Measurements from ENCODE around the gene OPCML. TPM values are rescaled to one million over a fixed set of nuclear protein-coding genes. Genes with fewer than 3 reads are reported as not detected.

Gene OPCML
- total RNA-seq, 1 experiment from 2014 or later: not detected

DNA sequence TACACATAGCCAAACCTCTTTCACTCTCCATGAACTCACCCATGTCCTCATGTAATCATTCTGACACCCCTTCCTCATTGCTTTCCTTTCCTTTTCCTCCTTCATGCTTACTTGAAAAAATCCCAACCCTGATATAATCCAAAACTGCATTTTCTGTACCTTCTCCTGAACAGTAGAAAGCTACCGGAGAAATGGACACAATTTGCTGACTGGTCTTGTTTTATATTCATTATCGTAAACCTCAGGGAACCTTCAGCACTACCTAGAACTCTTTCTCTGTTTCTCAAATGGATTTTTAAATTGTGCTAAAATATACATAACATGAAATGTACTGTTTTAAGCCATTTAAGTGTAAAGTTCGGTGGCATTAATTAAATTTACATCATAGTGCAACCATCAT lies 1165.0 kb downstream of the OPCML start:
- Histone ChIP-seq H3K27me3 (ENCODE audit: insufficient read depth, low read depth) (no peaks in the 10 kb centered on the region), H3K79me2 (ENCODE audit: low read depth) (no peaks in the 10 kb centered on the region), H3K9me3 (ENCODE audit: insufficient read depth, low read depth) (no peaks in the 10 kb centered on the region; the same call in 1 of the 2 replicates), H4K20me1 (ENCODE audit: insufficient read depth) (no peaks in the 10 kb centered on the region), H3K36me3 (ENCODE audit: low read depth) (no peaks in the 10 kb centered on the region), H3K4me3 (no peak overlapping the region), H2AFZ (no peak overlapping the region), H3K4me2 (no peak overlapping the region), H3K27ac (no peak overlapping the region), H3K9me2 (ENCODE audit: insufficient read depth) (no peaks in the 10 kb centered on the region), H3F3A (ENCODE audit: insufficient read depth, low read depth) (no peaks in the 10 kb centered on the region), H3K4me1 (replicated peaks; ENCODE audit: insufficient read depth) (no peaks in the 10 kb centered on the region)
- no TSS peak for BruUV-seq (replicated peaks)
- no peak for DNase-seq
- POLR2A ChIA-PET (ENCODE audit: unreplicated experiment): no interaction called here
- CTCF ChIA-PET: no interaction called here
- TF ChIP-seq, protein P1, sequence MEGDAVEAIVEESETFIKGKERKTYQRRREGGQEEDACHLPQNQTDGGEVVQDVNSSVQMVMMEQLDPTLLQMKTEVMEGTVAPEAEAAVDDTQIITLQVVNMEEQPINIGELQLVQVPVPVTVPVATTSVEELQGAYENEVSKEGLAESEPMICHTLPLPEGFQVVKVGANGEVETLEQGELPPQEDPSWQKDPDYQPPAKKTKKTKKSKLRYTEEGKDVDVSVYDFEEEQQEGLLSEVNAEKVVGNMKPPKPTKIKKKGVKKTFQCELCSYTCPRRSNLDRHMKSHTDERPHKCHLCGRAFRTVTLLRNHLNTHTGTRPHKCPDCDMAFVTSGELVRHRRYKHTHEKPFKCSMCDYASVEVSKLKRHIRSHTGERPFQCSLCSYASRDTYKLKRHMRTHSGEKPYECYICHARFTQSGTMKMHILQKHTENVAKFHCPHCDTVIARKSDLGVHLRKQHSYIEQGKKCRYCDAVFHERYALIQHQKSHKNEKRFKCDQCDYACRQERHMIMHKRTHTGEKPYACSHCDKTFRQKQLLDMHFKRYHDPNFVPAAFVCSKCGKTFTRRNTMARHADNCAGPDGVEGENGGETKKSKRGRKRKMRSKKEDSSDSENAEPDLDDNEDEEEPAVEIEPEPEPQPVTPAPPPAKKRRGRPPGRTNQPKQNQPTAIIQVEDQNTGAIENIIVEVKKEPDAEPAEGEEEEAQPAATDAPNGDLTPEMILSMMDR (conservative IDR thresholded peaks at IDR 0.05): no peak
- no peak for TF ChIP-seq EZH2 (IDR thresholded peaks at IDR 0.05; ENCODE audit: low read depth)
- intact Hi-C loops (cut with micrococcal nuclease; ENCODE audit: unreplicated experiment): no loop called here

DNA sequence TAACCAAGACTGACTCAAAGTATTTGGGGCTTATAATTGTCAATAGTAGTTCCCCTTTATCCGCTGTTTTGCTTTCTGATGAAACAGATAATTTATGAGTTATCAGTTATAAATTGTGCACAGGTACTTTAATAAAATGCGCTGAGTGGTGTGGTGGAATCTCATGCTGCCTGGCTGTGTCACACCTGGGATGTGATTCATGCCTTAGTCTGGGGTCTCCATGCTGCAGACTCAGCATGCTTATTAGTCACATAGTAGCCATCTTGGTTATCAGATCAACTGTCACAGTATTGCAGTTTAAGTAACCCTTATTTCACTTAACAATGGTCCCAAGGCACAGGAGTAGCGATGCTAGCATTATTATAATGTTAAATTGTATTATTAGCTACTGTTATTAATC lies 1166.7 kb downstream of the OPCML start:
- no TSS peak for BruUV-seq (replicated peaks)
- no peak for TF ChIP-seq EZH2 (IDR thresholded peaks at IDR 0.05; ENCODE audit: low read depth)
- TF ChIP-seq, protein P1 (conservative IDR thresholded peaks at IDR 0.05): no peak

More for the DNA sequence above, 1166.7 kb downstream of the OPCML start:
- POLR2A ChIA-PET (ENCODE audit: unreplicated experiment): no interaction called here
- CTCF ChIA-PET: no interaction called here
- no peaks in the 10 kb centered on the region for H3K36me3 ChIP-seq (ENCODE audit: low read depth)
- H3K79me2 ChIP-seq (ENCODE audit: low read depth): no peaks in the 10 kb centered on the region
- DNase-seq: no peak
- no peak overlapping the region for H3K4me2 ChIP-seq
- no peak overlapping the region for H2AFZ ChIP-seq
- intact Hi-C loops (cut with micrococcal nuclease; ENCODE audit: unreplicated experiment): no loop called here
- no peak overlapping the region for H3K4me3 ChIP-seq
- no peaks in the 10 kb centered on the region for H3K9me2 ChIP-seq (ENCODE audit: insufficient read depth)
- H4K20me1 ChIP-seq (ENCODE audit: insufficient read depth): no peaks in the 10 kb centered on the region
- H3K9me3 ChIP-seq (ENCODE audit: insufficient read depth, low read depth): no peaks in the 10 kb centered on the region; the same call in 1 of the 2 replicates
- H3F3A ChIP-seq (ENCODE audit: insufficient read depth, low read depth): no peaks in the 10 kb centered on the region
- no peaks in the 10 kb centered on the region for H3K27me3 ChIP-seq (ENCODE audit: insufficient read depth, low read depth)
- no peak overlapping the region for H3K27ac ChIP-seq
- no peaks in the 10 kb centered on the region for H3K4me1 ChIP-seq (replicated peaks; ENCODE audit: insufficient read depth)

All from PC-9 (cell line).